Measurements from ENCODE around the gene DNAI1. TPM values are rescaled to one million over a fixed set of nuclear protein-coding genes. Genes with fewer than 3 reads are reported as not detected.

Gene DNAI1
- total and polyA plus RNA-seq, 12 donors, result 0.06 to 1.4 (median 0.28) TPM; not detected in 7

DNA sequence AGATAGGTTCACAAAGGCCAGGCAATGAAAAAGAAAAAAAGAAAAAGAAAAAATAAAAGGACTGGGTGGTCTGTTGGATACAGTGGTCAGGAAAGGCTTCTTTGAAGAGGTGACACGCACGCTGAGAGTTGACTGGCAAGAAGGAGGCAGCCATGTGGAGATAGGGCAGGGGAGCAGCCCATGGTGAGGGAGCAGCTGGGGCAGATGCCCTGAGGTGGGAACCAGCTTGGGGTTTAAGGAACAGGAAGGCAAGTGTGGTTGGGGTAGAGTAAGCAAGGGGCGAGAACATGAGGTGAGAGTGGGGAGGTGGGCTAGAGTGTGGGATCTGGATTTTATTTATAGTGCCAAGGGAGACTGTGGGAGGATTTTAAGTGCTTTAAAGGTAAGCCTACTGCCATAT, 57.4 kb downstream of the DNAI1 start:
- Histone ChIP-seq H3K36me3 (replicated peaks in 1 of 2) (no peaks in the 10 kb centered on the region), H3K4me3 (no peak overlapping the region), H3K27ac (no peak overlapping the region), H3K27me3 (no peaks in the 10 kb centered on the region), H3K4me1 (replicated peaks in 1 of 2) (no peaks in the 10 kb centered on the region), H3K9me3 (replicated peaks in 1 of 3) (no peaks in the 10 kb centered on the region)
- no peak for TF ChIP-seq POLR2A (IDR thresholded peaks at IDR 0.05)
- TF ChIP-seq, protein P1, sequence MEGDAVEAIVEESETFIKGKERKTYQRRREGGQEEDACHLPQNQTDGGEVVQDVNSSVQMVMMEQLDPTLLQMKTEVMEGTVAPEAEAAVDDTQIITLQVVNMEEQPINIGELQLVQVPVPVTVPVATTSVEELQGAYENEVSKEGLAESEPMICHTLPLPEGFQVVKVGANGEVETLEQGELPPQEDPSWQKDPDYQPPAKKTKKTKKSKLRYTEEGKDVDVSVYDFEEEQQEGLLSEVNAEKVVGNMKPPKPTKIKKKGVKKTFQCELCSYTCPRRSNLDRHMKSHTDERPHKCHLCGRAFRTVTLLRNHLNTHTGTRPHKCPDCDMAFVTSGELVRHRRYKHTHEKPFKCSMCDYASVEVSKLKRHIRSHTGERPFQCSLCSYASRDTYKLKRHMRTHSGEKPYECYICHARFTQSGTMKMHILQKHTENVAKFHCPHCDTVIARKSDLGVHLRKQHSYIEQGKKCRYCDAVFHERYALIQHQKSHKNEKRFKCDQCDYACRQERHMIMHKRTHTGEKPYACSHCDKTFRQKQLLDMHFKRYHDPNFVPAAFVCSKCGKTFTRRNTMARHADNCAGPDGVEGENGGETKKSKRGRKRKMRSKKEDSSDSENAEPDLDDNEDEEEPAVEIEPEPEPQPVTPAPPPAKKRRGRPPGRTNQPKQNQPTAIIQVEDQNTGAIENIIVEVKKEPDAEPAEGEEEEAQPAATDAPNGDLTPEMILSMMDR (IDR thresholded peaks at IDR 0.05), result no peak
- 85 to 93% (median 89%) methylated on average over 3 of the region's 3 CpGs for WGBS, 4 donors
- DNase-seq, result no peak
- intact Hi-C loops (cut with DNase I), result no loop called here

DNA sequence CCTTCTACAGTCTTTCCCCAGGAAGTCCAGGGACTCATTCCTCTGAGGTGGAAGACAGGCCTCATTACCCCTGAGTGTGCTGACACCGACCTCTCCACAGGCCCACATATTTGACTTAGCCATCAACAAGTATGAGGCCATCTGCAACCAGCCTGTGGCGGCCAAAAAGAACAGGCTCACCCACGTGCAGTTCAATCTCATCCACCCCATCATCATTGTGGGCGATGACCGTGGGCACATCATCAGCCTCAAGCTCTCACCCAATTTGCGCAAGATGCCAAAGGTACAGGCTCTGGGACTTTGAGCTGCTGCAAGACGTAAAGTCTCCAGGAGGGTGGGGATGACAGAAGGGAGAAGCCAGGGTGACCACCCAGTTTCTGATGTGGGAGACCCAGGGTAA, 58.6 kb downstream of the DNAI1 start:
- TF ChIP-seq POLR2A (IDR thresholded peaks at IDR 0.05), result no peak
- TF ChIP-seq, protein P1 (IDR thresholded peaks at IDR 0.05), result no peak
- no peaks in the 10 kb centered on the region for H3K36me3 ChIP-seq (replicated peaks in 1 of 2)
- DNase-seq, result no peak
- no peak overlapping the region for H3K4me3 ChIP-seq
- 80 to 90% (median 87%) methylated on average over 6 to 7 of the region's 7 CpGs for WGBS, 4 donors
- H3K4me1 ChIP-seq (replicated peaks in 1 of 2), result no peaks in the 10 kb centered on the region
- H3K9me3 ChIP-seq (replicated peaks in 1 of 3), result no peaks in the 10 kb centered on the region
- no peaks in the 10 kb centered on the region for H3K27me3 ChIP-seq
- no peak overlapping the region for H3K27ac ChIP-seq
- intact Hi-C loops (cut with DNase I), result no loop called here

DNA sequence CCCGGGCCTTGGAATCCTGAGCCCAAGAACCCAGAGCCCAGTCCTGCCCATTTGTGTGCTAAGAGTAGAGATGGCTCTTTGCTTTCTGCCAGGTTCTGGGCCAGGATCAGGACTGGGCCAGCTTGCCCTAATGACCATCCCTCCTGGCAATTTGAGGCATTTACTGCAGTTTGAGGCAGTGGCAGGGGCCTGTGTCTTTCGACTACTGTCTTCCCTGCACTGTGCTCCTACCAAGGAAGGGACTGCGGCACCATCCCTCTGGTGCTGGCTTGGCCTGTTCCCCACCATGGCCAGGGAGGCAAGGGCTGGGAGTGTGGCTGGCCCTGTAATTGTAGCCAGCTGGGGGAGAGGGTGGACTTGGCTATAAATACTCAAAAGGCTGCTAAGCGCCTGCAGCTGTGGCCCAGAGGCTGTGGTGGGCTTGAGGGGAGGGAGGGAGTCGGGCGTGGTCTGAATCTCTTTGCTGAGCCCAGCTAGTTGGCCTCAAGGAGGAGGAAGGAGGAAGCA, 59.6 kb downstream of the DNAI1 start:
- Histone ChIP-seq H3K36me3 (replicated peaks in 1 of 2) (no peaks in the 10 kb centered on the region), H3K4me1 (replicated peaks in 1 of 2) (no peaks in the 10 kb centered on the region), H3K27me3 (no peaks in the 10 kb centered on the region), H3K27ac (no peak overlapping the region), H3K4me3 (no peak overlapping the region), H3K9me3 (replicated peaks in 1 of 3) (no peaks in the 10 kb centered on the region)
- DNase-seq, result no peak
- intact Hi-C loops (cut with DNase I), result no loop called here
- no peak for TF ChIP-seq POLR2A (IDR thresholded peaks at IDR 0.05)
- TF ChIP-seq, protein P1 (IDR thresholded peaks at IDR 0.05), result no peak
- 69 to 85% (median 79%) methylated on average over 3 to 6 of the region's 6 CpGs for WGBS, 4 donors

DNA sequence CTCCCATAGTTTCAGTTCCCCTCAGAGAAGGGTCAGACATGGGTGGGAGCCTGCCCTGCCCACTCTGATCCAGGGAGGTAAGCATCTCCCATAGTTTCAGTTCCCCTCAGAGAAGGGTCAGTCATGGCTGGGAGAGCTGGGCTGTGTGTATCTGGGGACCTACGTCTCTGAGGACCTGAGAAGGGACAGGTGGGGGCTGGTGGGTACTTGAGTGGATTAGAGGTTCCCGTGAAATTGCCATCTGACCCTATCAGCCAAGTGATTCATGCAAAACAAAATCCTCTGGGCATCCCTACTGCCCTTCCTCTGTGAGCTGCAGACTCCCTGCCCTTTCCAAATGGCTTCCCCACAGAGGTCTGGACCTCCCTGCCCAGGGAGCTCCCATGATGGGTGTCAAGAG, 60.3 kb downstream of the DNAI1 start:
- 83 to 100% (median 94%) methylated on average over 1 to 2 of the region's 2 CpGs for WGBS, 4 donors
- H3K27me3 ChIP-seq, result no peaks in the 10 kb centered on the region
- DNase-seq, result no peak
- H3K4me3 ChIP-seq, result no peak overlapping the region
- no peaks in the 10 kb centered on the region for H3K36me3 ChIP-seq (replicated peaks in 1 of 2)
- H3K9me3 ChIP-seq (replicated peaks in 1 of 3), result no peaks in the 10 kb centered on the region
- H3K27ac ChIP-seq, result no peak overlapping the region
- TF ChIP-seq, protein P1 (IDR thresholded peaks at IDR 0.05), result no peak
- no peak for TF ChIP-seq POLR2A (IDR thresholded peaks at IDR 0.05)
- intact Hi-C loops (cut with DNase I), result no loop called here
- no peaks in the 10 kb centered on the region for H3K4me1 ChIP-seq (replicated peaks in 1 of 2)
